ENCODE results near the gene RPH3AL. TPM values are rescaled to one million over a fixed set of nuclear protein-coding genes. Genes with fewer than 3 reads are reported as not detected.

The RPH3AL gene
- total and polyA plus RNA-seq, 4 donors: 1.6 to 18.1 (median 8.0) TPM

DNA sequence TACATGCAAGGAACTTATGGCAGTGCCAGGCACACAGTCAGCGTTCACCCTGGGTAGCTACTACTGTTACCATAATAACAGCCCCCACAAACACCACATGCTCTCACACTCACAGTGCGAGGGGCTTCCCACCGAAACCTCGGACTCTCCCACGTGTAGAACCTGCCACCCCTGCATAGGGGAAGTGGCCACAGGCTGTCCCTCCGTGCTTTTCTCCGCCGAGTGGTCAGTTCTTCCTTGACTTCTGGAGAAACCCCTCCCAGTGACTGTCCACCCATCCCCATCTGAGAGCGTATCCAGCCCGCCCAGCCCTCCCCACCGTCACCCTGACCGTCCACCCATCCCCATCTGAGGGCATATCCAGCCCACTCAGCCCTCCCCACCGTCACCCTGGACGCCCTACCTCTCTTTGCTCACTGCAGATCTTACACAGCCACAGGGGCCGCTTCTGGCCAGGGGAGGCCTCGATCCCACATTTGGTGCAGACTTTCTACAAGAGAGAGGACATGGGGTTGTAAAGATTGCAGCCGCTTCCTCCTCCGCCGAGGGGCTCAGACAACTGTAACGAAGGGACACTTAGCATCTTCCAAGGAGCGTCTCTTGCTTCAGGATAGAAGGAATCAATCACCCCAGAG lies 71.1 kb downstream of the RPH3AL start:
- Histone ChIP-seq H3K4me3 (ENCODE audit: low read length in 2 of 2) (no peak overlapping the region), H3K27ac (ENCODE audit: low read depth in 1 of 2, low read length in 2 of 2) (no peak overlapping the region), H3K27me3 (ENCODE audit: control insufficient read depth in 1 of 2, insufficient read depth in 2 of 2, low read length in 1 of 2) (no peaks in the 10 kb centered on the region), H3K9me3 (ENCODE audit: control insufficient read depth, low read length) (no peaks in the 10 kb centered on the region), H3K36me3 (ENCODE audit: control insufficient read depth in 1 of 2, insufficient read depth in 2 of 2, low read length in 1 of 2) (no peaks in the 10 kb centered on the region), H3K4me1 (ENCODE audit: control insufficient read depth in 1 of 2, insufficient read depth in 2 of 2, low read length in 2 of 2) (no peaks in the 10 kb centered on the region)
- ATAC-seq (ENCODE audit: low FRiP score) (no peak), DNase-seq (peak; percentile 32 to 53)
- intact Hi-C loops (cut with DNase I): no loop called here
- whole genome bisulfite sequencing, 2 donors: 86 to 94% methylated on average over 21 of the region's 21 CpGs

DNA sequence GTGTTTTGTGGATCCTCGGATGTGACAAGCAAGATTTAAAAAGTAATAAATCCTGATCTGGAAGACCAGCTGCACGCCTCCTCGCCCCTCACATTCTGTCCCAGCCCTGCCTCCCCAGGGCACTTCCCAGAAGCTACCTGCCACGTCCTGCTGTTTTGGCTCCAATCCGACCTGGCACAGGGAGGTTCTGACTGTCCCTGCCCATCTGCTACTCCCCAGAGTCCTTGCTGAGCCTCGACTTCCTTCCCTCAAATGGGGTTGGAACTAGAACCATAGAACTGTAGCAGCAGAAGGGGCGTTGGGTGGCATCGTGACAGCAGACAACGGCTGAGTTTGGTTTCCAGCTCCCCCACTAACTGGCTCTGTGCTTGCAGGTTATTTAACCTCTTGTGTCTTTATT lies 71.7 kb downstream of the RPH3AL start:
- H3K27me3 ChIP-seq (ENCODE audit: control insufficient read depth in 1 of 2, insufficient read depth in 2 of 2, low read length in 1 of 2): no peaks in the 10 kb centered on the region
- intact Hi-C loops (cut with DNase I): no loop called here
- H3K36me3 ChIP-seq (ENCODE audit: control insufficient read depth in 1 of 2, insufficient read depth in 2 of 2, low read length in 1 of 2): no peaks in the 10 kb centered on the region
- no peaks in the 10 kb centered on the region for H3K4me1 ChIP-seq (ENCODE audit: control insufficient read depth in 1 of 2, insufficient read depth in 2 of 2, low read length in 2 of 2)
- ATAC-seq (ENCODE audit: low FRiP score) (no peak), DNase-seq (peak; percentile 17 to 50)
- no peak overlapping the region for H3K4me3 ChIP-seq (ENCODE audit: low read length in 2 of 2)
- no peaks in the 10 kb centered on the region for H3K9me3 ChIP-seq (ENCODE audit: control insufficient read depth, low read length)
- 88 to 92% methylated on average over 9 of the region's 9 CpGs for WGBS, 2 donors
- H3K27ac ChIP-seq (ENCODE audit: low read depth in 1 of 2, low read length in 2 of 2): no peak overlapping the region

DNA sequence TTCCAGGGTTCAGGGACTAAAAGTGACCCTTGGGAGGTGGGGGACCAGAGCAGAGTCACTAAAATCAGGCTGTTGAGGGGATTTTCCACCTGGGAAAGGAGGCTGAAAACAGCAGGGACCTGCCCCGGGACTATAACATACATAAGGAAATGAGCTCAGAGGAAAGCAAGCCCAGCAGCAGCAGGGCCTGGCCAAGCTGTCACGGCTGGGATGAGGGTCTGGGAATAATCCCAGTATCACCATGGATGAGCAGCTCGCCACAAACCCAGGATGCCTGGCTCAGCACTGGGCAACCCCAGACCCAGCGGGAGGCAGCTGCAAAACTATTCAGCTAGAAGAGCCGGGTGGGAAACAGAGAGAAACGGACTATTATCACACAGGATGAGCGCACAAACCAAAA lies 72.4 kb downstream of the RPH3AL start:
- ATAC-seq (ENCODE audit: low FRiP score): no peak
- intact Hi-C loops (cut with DNase I): no loop called here
- Histone ChIP-seq H3K27me3 (ENCODE audit: control insufficient read depth in 1 of 2, insufficient read depth in 2 of 2, low read length in 1 of 2) (no peaks in the 10 kb centered on the region), H3K4me3 (ENCODE audit: low read length in 2 of 2) (no peak overlapping the region), H3K4me1 (ENCODE audit: control insufficient read depth in 1 of 2, insufficient read depth in 2 of 2, low read length in 2 of 2) (no peaks in the 10 kb centered on the region), H3K9me3 (ENCODE audit: control insufficient read depth, low read length) (no peaks in the 10 kb centered on the region), H3K27ac (ENCODE audit: low read depth in 1 of 2, low read length in 2 of 2) (no peak overlapping the region), H3K36me3 (ENCODE audit: control insufficient read depth in 1 of 2, insufficient read depth in 2 of 2, low read length in 1 of 2) (no peaks in the 10 kb centered on the region)
- DNase-seq: peak; percentile 21 to 50
- 88 to 92% methylated on average over 7 of the region's 7 CpGs for WGBS, 2 donors

DNA sequence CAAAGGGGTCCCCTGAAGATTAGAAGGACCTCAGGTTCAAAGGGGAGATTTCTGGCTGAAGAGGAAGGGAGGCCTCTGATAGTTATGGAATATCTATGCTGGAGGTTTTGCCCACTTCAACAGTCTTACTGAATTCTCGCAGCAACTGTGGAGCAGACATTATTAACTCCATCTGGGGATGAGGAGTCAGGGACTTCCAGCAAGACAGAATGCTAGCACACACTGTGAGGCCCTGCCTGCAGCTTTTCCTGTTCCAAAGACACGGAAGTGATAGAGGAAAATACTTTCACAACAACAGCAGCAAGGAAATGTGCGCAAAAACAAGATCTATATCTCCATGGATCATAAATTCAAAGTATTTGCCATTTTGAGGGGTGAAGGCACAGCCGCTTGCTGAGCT lies 72.8 kb downstream of the RPH3AL start:
- ATAC-seq (ENCODE audit: low FRiP score) (no peak), DNase-seq (peak in 1 of 2 donors; percentile 4)
- 67 to 93% methylated on average over 4 of the region's 4 CpGs for WGBS, 2 donors
- no peaks in the 10 kb centered on the region for H3K9me3 ChIP-seq (ENCODE audit: control insufficient read depth, low read length)
- H3K27me3 ChIP-seq (ENCODE audit: control insufficient read depth in 1 of 2, insufficient read depth in 2 of 2, low read length in 1 of 2): no peaks in the 10 kb centered on the region
- H3K36me3 ChIP-seq (ENCODE audit: control insufficient read depth in 1 of 2, insufficient read depth in 2 of 2, low read length in 1 of 2): no peaks in the 10 kb centered on the region
- H3K4me1 ChIP-seq (ENCODE audit: control insufficient read depth in 1 of 2, insufficient read depth in 2 of 2, low read length in 2 of 2): no peaks in the 10 kb centered on the region
- H3K27ac ChIP-seq (ENCODE audit: low read depth in 1 of 2, low read length in 2 of 2): no peak overlapping the region
- intact Hi-C loops (cut with DNase I): no loop called here
- H3K4me3 ChIP-seq (ENCODE audit: low read length in 2 of 2): no peak overlapping the region

DNA sequence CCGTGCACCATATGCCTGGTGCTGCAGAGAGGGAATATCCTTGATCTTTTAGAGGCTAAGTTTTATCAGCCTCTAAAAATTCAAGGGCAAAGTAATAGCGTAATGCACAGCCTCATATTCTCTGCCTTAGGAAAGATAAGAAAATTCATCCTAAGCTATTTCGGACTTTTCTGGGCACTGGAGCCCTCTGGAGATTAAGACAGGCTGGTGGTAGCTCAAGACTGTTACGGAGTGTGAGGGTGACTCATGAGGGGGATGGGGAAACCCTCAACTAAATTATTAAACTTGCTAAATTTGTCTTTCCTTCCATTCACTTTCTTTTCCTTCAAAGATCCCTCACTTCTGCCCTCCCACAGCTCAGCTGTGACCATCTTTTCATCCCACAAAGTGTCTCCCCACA lies 73.3 kb downstream of the RPH3AL start:
- H3K4me3 ChIP-seq (ENCODE audit: low read length in 2 of 2): no peak overlapping the region
- 35 to 38% methylated on average over 4 of the region's 4 CpGs for WGBS, 2 donors
- H3K4me1 ChIP-seq (ENCODE audit: control insufficient read depth in 1 of 2, insufficient read depth in 2 of 2, low read length in 2 of 2): no peaks in the 10 kb centered on the region
- DNase-seq (peak in 1 of 2 donors; percentile 6), ATAC-seq (ENCODE audit: low FRiP score) (no peak)
- no peaks in the 10 kb centered on the region for H3K9me3 ChIP-seq (ENCODE audit: control insufficient read depth, low read length)
- no peaks in the 10 kb centered on the region for H3K36me3 ChIP-seq (ENCODE audit: control insufficient read depth in 1 of 2, insufficient read depth in 2 of 2, low read length in 1 of 2)
- intact Hi-C loops (cut with DNase I): no loop called here
- no peak overlapping the region for H3K27ac ChIP-seq (ENCODE audit: low read depth in 1 of 2, low read length in 2 of 2)
- no peaks in the 10 kb centered on the region for H3K27me3 ChIP-seq (ENCODE audit: control insufficient read depth in 1 of 2, insufficient read depth in 2 of 2, low read length in 1 of 2)

DNA sequence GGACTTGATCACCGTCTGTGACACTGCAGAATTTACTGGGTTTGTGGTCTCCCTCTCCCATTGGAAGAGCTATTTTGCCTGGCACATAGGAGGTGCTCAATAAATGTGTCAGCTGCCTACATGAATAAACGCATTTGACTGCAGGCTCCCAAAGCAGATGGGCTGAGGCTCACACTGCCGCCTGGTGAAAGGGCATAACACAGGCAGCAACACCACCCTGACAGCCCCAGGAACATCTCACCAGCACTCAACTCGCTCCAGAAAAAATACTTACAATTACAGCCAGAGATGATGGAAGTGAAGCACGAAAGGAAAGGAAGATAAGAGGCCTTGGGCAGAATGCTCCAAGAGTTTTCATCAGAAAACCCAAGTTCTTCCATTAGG lies 73.9 kb downstream of the RPH3AL start:
- Histone ChIP-seq H3K27ac (ENCODE audit: low read depth in 1 of 2, low read length in 2 of 2) (no peak overlapping the region), H3K36me3 (ENCODE audit: control insufficient read depth in 1 of 2, insufficient read depth in 2 of 2, low read length in 1 of 2) (no peaks in the 10 kb centered on the region), H3K4me1 (ENCODE audit: control insufficient read depth in 1 of 2, insufficient read depth in 2 of 2, low read length in 2 of 2) (no peaks in the 10 kb centered on the region), H3K4me3 (ENCODE audit: low read length in 2 of 2) (no peak overlapping the region), H3K9me3 (ENCODE audit: control insufficient read depth, low read length) (no peaks in the 10 kb centered on the region), H3K27me3 (ENCODE audit: control insufficient read depth in 1 of 2, insufficient read depth in 2 of 2, low read length in 1 of 2) (no peaks in the 10 kb centered on the region)
- WGBS, 2 donors: 84 to 85% methylated on average over 5 of the region's 5 CpGs
- ATAC-seq (ENCODE audit: low FRiP score): no peak
- peak in 1 of 2 donors; percentile 24 for DNase-seq
- intact Hi-C loops (cut with DNase I): no loop called here

DNA sequence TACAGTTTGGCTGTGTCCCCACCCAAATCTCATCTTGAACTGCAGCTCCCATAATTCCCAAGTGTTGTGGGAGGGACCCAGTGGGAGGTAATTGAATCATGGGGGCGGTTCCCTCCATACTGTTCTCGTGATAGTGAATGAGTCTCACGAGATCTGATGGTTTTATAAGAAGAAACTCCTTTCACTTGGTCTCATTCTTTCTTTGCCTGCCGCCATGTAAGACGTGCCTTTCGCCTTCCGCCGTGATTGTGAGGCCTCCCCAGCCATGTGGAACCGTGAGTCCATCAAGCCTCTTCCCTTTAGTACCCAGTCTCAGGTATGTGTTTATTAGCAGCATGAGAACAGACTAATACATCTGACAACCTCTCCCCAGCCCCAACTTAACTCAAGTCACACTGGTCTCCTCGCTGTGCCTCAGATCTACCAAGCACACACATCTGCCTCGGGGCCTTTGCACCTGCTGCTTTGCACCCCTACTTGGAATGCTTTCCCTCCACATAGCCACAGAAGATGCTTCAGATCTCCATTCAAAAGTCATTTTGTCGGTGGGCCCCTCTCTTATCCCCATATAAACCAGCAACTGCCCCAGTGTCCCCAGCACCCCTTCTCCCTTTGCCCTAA lies 74.4 kb downstream of the RPH3AL start:
- H3K27ac ChIP-seq (ENCODE audit: low read depth in 1 of 2, low read length in 2 of 2): no peak overlapping the region
- no peaks in the 10 kb centered on the region for H3K4me1 ChIP-seq (ENCODE audit: control insufficient read depth in 1 of 2, insufficient read depth in 2 of 2, low read length in 2 of 2)
- H3K36me3 ChIP-seq (ENCODE audit: control insufficient read depth in 1 of 2, insufficient read depth in 2 of 2, low read length in 1 of 2): no peaks in the 10 kb centered on the region
- H3K9me3 ChIP-seq (ENCODE audit: control insufficient read depth, low read length): no peaks in the 10 kb centered on the region
- WGBS, 2 donors: 83 to 92% methylated on average over 12 of the region's 12 CpGs
- peak in 1 of 2 donors; percentile 37 for DNase-seq
- ATAC-seq (ENCODE audit: low FRiP score): no peak
- no peaks in the 10 kb centered on the region for H3K27me3 ChIP-seq (ENCODE audit: control insufficient read depth in 1 of 2, insufficient read depth in 2 of 2, low read length in 1 of 2)
- intact Hi-C loops (cut with DNase I): no loop called here
- H3K4me3 ChIP-seq (ENCODE audit: low read length in 2 of 2): no peak overlapping the region

DNA sequence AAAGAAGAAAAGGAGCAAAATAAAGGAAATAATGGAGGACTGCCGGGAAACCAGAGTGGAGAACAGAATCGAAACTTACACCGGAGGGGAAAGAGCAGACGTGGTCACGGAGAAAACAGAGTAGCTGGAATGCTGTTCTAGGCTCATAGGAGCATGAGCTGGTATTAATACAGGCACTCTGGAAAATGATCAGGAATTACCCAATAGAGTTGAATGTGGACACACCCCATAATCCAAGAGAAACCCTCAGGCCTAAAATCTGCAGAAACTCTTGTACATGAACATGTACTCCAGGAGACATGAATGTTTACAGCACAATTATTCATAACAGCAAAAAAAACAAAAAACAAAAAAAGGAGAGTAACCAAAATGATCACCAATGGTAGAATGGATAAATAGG lies 77.7 kb downstream of the RPH3AL start:
- H3K36me3 ChIP-seq (ENCODE audit: control insufficient read depth in 1 of 2, insufficient read depth in 2 of 2, low read length in 1 of 2): no peaks in the 10 kb centered on the region
- intact Hi-C loops (cut with DNase I): no loop called here
- no peak overlapping the region for H3K27ac ChIP-seq (ENCODE audit: low read depth in 1 of 2, low read length in 2 of 2)
- ATAC-seq (ENCODE audit: low FRiP score) (no peak), DNase-seq (no peak)
- no peaks in the 10 kb centered on the region for H3K9me3 ChIP-seq (ENCODE audit: control insufficient read depth, low read length)
- no peaks in the 10 kb centered on the region for H3K4me1 ChIP-seq (ENCODE audit: control insufficient read depth in 1 of 2, insufficient read depth in 2 of 2, low read length in 2 of 2)
- H3K4me3 ChIP-seq (ENCODE audit: low read length in 2 of 2): no peak overlapping the region
- H3K27me3 ChIP-seq (ENCODE audit: control insufficient read depth in 1 of 2, insufficient read depth in 2 of 2, low read length in 1 of 2): no peaks in the 10 kb centered on the region
- WGBS, 2 donors: 96% methylated on average over 5 of the region's 5 CpGs

Measured in aorta (tissue), 5 donors.